Anterior cingulate cortex (tissue), 58 donors: ENCODE measurements around the gene CDK11B.
A peak's percentile ranks its signal among the peaks of the same experiment; 100 is the strongest.
"Not testable (repeated sequence)": the region's sequence is repeated elsewhere in the genome, so short reads cannot be mapped to it uniquely, and the experiment has no call there.

ENCODE experiments used
- DNase-seq, 58 donors: peaks; one replicate each; lab custom pipeline; 2025; lab: John Stamatoyannopoulos, UW

CDK11B gene

DNA sequence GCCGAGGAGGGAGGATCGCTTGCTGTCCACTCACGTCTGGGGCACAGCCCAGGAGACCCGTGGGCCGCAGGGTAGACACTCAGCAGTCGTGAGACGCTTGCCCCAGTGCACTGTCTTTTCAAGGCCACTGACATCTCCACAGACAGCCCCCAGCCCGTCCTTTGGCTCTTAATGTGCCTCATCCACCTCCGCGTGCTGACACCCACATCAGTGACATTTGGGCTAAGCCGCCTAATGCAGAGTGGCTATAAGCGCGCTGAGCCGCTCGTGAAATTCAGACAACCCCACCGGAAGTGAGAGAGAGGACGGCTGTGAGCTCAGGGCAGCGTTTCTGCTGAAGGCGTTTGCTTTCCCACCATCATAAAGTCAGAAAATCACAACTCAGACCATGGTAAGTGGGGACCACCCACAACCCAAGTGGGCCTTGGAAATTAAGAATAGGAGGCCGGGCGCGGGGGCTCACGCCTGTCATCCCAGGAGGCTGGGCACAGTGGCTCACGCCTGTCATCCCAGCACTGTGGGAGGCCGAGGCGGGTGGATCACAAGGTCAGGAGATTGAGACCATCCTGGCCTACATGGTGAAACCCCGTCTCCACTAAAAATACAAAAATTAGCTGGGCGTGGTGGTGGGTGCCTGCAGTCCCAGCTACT lies 25.4 kb upstream of the CDK11B start:
- DNase-seq: peak in 1 of 58 donors; percentile 9

DNA sequence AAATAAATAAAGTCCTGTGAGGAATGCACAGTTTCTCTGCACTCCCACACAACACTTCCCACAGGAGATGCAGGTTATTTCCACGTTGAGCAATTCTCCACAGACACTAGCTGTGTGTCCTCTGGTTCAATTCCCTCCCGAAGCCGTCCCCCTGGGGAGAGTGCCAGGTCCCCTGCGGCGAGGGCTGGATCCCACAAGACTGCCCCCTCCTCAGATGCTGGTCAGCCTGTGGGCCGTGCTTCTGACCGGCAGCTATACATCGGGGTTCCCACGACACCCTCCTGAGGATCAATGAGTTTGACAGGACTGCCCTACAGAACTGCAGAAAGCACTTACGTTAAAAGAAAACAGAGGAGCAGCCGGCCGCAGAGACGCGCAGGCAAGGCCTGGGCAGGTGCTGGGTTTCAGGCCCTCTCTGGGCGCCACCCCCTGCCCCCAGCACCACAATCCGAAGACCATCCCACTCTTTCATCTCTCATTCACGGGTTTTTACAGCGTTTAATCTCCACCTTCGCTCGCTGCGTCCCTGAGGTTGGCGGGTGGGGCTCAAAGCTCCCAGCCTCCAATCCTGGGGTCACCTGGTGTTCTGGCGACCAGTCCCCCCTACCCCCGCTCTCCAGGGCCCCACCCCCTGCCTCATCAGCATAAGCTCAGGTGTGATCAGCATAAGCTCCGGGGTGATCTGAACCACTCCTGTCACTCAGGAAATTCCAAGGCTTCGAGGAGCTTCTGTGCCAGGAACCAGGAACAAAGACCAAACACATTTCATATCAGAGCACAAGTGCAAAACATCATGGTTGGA lies 24.5 kb upstream of the CDK11B start:
- no peak for DNase-seq

DNA sequence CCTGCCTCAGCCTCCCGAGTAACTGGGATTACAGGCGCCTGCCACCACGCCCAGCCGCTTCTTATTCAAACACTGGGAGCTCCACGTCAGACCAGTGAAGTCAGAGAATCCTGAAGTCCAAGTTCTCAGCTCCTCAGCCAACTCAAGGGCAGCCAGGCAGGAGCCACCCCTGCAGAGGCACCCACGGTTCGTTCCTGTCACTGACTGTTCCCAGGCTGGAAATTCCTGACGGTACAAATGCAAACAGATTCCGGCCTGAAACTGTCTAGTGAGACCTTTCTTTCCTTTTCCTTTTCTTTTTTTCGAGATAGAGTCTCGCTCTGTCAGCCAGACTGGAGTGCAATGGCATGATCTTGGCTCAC lies 22.1 kb upstream of the CDK11B start:
- DNase-seq: peak in 1 of 58 donors; percentile 20

DNA sequence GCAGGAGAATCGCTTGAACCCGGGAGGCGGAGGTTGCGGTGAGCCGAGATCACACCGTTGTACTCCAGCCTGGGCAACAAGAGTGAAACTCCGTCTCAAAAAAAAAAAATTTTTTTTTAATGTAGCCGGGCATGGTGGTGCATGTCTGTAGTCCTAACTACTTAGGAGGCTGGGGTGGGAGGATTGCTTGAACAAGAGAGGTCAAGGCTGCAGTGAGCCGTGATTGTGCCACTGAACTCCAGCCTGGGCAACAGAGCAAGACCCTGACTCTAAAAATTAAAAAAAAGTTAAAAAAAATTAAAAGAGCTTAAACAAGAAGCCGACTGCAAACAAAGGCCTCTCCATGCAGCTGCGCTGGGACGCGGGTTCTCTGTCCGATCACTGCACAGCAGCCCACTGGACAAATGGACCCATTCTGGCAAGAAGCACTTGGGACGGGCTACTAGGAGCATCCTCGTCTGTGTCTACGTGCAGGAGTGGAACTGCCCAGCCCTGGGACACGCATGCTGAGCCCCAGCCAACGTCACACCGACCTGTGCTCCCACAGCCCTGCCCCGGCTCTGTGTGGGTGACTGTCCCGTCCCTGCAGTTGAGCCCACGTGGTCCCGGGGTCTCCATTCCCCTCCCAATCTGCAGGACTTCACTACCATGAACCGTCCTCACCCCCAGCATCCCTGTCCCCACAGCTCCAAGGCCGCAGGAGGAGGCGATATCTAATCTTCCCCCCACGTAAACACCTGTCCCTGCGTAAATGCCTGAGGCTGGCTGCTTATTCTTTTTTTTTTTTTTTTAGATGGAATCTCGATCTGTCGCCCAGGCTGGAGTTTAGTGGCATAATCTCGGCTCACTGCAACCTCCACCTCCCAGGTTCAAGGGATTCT lies 21.5 kb upstream of the CDK11B start:
- no peak for DNase-seq

DNA sequence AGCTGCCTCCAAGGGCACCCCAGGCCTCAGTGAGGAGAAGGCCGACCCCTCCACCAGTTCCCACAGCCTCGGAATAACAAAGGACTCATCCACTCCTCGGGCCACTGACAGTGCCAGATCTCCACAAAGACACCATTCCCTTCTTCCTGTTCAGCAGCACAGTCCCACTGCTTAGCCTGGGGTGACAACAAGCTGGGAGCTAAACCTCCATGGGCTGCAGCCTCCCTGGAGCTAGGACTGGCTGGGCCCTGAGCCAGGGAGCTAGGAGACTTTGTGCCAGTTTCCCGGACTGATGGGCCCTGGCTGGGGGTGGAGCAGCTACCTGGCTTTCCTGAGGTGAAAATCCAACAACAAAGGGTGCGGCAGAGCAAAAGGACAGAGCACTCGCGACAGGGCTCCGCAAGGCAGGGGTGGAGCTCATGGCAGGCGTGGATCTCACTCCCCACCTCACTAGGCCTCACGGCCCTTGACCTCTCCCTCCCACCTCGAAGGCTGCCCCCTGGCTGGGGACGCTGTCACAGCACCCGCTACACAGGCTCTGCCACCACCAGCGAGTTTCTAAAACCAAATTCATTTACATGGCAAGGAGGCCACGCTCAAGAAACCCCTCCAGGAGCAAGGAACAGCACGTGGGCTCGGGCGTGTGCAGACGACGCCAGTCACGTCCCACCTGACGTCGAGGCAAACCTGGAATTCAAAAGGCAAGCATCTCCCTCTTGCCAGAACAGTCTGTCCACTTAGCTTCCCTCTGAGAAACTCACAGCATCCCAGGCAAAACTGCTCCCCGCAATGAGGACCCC lies 20.0 kb upstream of the CDK11B start:
- DNase-seq: no peak

DNA sequence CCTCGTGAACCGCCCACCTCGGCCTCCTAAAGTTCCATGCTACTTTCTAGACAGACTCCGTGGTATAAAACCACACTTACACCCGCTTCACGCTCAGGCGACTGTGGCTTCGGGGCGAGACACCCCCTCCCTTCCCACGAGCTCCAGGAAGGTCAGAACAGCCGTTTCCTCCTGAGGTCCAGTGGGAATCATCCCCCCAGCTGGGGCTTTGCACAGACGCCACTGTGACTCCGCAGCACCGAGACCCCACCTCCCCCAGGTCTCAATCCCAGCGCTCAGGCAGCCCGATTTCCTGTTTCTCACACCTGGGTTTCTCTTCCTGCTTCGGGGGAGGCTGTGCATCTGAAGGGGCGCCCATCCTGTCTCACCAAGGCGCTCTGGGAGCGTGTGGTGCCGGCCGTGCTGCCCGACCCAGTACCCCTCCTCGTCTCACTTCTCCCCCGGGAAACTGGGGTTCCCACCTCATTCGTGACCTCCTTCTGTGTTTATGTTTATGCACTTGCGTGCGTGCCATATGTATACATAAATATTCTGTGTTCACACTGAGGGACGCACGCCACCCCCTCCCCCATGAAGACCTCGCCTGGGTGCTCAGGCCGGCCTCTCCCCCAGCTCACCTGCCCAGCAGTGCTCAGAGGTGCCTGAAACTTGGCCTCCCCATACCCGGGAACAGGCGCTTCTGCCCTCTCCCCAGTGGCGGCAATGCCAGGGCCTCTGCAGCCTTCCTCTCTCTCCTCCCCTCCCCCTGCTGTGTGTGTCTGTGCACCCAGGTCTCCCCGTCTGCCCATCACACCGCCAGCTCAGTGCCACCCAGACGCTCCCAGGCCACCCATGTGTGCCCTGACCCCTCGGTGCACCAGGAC lies 19.1 kb upstream of the CDK11B start:
- DNase-seq: no peak

DNA sequence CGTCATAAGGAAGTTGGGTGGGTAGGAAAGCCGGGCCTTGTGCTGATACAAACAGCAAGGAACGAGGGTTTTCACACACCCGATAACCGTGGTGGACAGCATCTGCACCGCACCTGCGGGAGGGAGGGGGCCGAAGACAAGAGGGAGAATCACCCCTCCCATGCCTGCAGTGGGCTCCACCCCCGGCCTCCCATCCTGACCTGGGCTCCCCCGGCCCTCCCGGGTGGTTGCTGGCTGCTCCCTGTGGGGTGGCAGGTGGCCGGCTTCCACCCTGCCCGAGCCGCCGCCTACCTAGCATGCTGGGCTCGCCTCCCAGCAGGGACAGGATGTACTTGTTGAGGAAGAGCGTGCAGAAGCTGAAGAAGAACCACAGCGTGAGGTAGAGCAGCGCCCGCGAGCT lies 17.3 kb upstream of the CDK11B start:
- DNase-seq: not testable (repeated sequence)

DNA sequence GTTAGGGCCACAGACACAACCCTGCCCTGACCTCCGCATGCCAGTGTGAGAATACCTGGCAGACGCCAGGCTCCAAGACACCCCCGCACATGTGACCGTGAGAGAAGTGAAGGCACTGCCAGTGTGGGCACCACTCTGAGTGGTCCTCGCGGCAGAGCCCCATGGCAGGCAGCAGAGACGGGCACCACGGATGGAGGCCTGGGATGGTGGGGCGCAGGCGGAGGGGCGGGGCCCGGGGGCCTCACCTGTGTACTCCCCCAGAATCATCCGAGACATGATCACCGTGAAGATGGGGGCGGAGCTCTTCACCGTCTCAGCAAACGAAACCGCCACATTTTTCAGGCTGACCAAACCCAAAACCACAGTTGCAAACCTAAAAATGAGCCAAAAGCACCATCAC lies 16.4 kb upstream of the CDK11B start:
- not testable (repeated sequence) for DNase-seq

DNA sequence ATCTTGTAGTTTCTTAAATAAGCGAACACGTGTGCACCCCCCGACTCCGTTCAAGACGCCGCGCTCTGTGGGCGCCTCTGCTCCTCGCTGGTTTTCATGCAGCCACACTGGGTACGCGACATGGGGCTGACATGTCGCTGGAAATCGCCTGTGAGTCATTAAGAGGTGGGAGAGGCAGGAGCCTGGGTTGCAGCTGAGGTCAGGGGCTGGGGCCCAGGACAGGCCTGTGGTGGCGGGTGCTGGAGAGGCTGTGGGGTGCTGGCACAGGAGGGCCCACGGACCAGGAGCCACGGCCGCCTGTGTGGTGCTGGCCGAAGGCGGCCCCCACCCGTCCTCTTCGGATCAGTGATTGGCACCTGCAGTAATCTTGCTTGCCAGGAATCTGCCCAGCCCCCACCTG lies 16.0 kb upstream of the CDK11B start:
- not testable (repeated sequence) for DNase-seq

DNA sequence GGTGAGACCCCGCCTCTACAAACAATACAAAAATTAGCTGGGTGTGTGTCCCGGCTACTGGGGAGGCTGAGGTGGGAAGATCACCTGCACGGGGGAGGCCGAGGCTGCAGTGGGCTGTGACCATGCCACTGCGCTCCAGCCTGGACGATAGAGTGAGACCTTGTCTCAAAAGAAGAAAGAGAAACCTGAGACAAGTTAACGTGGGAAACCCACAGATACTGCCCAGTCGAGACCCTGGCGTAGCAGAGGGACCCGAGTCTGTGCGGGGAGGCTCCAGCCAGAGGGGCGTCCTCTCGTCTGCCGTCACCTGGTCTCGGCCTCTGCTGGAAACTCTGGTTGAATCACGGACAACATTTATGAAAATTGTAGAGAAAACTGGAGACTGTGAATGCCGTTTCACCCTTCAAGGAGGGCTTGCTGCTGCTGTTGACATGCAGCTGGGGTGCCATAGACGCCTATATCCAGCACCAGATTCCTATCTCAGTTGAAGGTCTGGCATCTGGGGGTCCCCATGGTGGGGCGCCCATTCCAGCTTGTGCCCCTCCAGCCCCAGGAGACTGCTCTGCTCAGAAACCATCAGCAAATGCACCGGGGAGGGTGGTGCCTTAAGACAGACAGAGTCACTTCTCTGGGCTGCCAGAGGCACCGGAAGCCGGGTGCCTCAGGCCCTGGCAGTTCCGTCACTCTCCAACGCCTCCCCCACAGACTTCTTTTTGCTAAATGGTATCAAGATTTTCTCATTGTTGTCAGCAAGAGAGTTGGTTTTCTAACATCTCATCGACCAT lies 13.6 kb upstream of the CDK11B start:
- no peak for DNase-seq

DNA sequence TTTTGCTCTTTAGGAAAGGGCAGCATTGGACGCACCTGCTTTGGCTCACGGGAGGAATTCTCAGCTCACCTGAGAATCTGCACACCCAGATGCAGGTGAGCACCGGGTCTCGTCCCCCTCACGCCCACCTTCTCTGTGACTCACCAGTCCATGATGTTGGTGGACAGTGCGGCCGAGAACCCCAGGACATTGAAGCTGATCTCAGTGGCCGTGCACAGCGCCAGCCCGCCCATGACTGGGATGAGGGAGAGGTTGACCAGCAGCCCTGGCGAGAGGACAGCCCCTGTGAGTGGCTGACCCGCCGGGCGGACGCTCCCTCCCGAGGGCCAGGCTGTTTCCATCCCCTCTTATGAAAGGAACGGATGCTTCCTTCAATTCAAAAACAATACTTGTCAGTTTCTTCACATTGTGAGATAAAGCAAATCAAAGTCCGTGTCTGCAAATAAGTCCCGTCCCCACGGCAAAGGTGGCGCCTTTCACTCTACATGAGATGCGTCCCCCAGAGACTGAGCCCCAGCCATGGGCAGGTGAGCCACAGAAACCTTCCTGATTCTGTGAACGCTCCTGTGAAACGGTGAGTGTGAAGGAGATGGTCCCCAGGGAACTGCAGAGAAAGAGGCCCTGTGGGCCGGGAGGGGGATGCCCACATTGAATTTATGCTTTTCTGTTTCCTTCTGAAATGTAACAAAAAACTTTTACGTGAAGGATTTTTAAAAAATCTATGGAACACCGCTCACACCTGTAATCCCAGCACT lies 12.7 kb upstream of the CDK11B start:
- no peak for DNase-seq

DNA sequence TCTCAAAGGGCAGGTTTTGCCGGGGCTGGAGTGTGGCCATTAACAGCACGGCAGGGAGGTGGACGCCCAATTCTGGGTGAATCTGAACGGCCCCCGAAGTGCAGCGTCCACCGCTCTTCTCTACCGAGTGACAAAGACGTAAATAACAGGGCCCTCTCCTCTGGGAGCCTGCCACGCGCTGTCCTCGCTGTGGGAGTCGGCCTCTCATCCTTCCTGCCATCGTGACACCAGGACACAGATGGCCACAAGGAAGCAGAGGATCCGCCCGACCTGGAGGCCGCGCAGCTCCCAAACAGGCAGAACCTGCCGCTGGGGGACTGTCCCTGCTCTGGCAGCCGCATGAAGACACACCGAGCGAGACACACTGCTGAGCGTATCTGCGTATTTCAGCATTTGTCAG lies 12.1 kb upstream of the CDK11B start:
- DNase-seq: no peak

DNA sequence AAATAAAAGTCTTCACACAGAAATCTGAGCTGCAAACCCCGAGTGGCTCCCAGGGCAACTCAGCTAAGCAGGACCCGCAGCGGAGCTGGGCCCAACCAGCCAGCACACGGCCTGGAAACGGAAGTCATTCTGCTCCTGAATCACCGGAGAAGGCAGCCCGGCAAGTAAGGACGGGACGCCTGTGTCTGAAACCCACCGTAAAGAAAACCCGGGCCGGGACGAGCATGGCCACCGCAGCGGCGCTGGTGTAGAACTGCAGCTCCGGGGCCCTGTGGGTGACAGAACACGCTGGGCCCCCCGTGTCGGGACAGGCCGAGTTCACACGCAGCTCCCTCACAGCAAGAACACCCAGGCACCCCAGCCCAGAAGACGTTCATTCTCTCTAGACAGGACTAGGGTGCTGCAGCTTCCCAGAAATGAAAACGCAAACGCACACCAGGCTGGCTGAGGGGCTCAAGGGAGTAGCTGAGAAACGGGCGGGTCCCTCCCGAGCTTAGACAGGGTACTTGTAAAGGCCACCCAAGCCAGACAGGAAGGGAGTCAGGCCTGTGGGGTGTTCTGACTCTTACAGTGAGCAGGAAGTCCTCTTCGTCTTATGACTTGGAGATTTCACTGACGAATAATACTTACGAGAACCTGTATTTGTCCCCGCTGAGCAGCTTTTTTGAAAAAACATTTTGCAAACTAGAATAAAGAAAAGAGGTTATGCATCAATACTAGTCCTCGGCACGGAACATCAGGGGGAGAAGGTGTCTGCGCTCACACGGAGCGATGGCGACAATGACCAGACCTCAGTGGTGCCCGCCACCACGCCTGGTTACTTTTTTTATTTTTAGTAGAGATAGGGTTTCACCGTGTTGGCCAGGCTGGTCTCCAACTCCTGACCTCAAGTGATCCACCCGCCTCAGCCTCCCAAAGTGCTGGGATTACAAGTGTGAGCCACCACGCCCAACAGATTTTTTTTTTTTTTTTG lies 10.9 kb upstream of the CDK11B start:
- no peak for DNase-seq

DNA sequence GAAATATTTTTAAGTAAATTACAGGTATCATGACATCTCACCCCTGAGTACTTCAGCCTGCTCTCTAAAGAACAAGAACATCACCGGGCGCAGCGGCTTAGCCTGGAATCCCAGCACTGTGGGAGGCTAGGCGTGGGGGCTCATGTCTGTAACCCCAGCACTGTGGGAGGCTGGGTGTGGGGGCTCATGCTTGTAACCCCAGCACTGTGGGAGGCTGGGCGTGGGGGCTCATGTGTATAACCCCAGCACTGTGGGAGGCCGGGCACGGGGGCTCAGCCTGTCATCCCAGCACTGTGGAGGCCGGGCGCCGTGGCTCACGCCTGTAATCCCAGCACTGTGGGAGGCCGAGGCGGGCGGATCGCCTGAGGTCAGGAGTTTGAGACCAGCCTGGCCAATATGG lies 7.7 kb upstream of the CDK11B start:
- no peak for DNase-seq

DNA sequence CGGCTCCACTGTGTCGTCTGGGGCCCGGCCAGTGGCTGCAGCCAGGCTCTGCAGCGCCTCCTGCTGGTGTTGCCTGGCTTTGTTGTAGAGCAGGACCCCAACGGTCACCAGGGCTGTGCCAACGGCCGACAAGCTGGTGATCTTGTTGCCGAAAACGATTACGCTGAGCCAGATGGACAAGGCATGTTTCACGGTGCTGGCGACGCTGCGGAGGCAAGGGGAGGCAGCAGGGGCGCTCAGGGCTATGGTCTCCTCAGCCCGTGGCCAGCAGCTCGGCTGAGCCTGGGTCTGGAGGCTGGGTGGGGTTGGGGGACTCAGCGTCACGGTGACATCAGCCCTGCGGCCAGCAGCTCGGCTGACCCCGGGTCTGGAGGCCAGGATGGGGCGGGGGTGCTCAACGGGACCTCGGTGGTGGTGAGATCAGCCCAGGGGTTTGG lies 7.0 kb upstream of the CDK11B start:
- no peak for DNase-seq

DNA sequence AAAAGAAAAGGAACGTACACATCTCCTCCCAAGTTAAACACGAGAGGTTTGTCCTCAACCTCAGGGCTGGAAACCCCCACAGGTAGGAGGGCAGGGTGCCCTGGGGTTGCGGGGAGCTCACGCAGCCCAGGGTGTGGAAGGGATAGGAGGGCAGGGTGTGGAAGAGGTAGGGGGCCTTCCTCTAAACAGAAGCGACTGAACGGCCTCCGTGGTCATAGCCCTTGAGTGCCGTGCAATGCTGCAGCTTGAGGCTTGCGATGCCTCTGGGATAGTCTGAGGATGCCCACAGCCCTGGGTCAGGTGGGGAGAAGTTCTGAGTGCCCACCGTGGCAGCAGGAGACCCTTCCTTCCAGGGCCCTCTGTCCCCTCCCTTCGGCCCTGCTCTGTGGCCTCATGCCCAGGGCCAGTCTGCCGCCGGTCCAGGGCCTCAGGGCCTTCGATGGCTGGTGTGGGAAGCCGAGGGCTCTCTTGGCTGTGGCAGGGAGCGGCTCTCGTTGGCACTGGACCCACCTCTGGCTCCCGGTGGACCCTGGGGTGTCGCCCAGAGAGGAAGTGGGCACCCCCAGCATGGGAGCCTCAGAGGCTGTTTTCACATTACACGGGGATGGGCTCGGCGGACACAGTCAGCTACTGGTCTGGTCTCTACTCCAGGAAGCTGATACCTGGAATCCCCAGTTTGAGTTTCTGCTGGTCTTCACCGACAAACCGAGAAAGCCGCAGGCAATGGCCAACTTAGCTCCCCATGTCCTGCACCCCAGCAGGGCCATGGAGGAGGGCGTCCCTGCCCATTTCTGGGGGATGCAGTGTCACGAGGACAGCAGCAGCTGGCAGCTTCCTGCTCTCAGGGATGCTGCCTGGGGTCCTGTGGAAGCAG lies 6.4 kb upstream of the CDK11B start:
- no peak for DNase-seq
